WTC11 (cell line): ENCODE results near the gene PTPN13.

ENCODE experiments used
- ATF3 ChIP-seq: sonication (generic); formaldehyde crosslinking; conservative IDR thresholded peaks from 2 replicates; pipeline ENCODE4 v1.8.1; 2022; ENCODE audit warnings: mild to moderate bottlenecking, missing genetic modification reagents
- CREM ChIP-seq: sonication (generic); formaldehyde crosslinking; IDR thresholded peaks from 2 replicates; pipeline ENCODE4 v1.8.1; 2022; ENCODE audit warnings: mild to moderate bottlenecking, missing genetic modification reagents, moderate library complexity
- CTCF ChIP-seq: fragments of 200-600 bp; IDR thresholded peaks from 2 replicates; pipeline ENCODE4 v1.8.0; 2022; ENCODE audit warnings: antibody characterized with exemption
- E2F4 ChIP-seq: sonication (generic); formaldehyde crosslinking; IDR thresholded peaks from 2 replicates; pipeline ENCODE4 v1.8.1; 2022; ENCODE audit warnings: low read depth, mild to moderate bottlenecking, moderate library complexity, missing genetic modification reagents, borderline replicate concordance
- JUN ChIP-seq: sonication (generic); formaldehyde crosslinking; IDR thresholded peaks from 2 replicates; pipeline ENCODE4 v1.8.0; 2023; ENCODE audit warnings: mild to moderate bottlenecking, missing genetic modification reagents
- PREB ChIP-seq: sonication (generic); formaldehyde crosslinking; IDR thresholded peaks from 2 replicates; pipeline ENCODE4 v1.8.1; 2022; ENCODE audit warnings: mild to moderate bottlenecking, missing genetic modification reagents, moderate library complexity, borderline replicate concordance
- TCF7 ChIP-seq: sonication (generic); formaldehyde crosslinking; IDR thresholded peaks from 2 replicates; pipeline ENCODE4 v1.8.0; 2022; ENCODE audit warnings: mild to moderate bottlenecking, low read depth, missing genetic modification reagents, moderate library complexity
- USF2 ChIP-seq: sonication (generic); formaldehyde crosslinking; IDR thresholded peaks from 2 replicates; pipeline ENCODE4 v1.8.1; 2023; ENCODE audit warnings: mild to moderate bottlenecking, missing genetic modification reagents, moderate library complexity

- no peak for TF ChIP-seq ATF3 (CRISPR knock-in tag)
- TF ChIP-seq CTCF = no peak
- no peak for TF ChIP-seq CREM (CRISPR knock-in tag)
- TF ChIP-seq PREB (CRISPR knock-in tag) = no peak
- no peak for TF ChIP-seq USF2 (CRISPR knock-in tag)
- TF ChIP-seq E2F4 (CRISPR knock-in tag) = no peak
- no peak for TF ChIP-seq JUN (CRISPR knock-in tag)
- no peak for TF ChIP-seq TCF7 (CRISPR knock-in tag)
Measured at GRCh38 chr4:86600007-86600653, 6.0 kb downstream of the PTPN13 start.
